Lower leg skin (tissue), 4 donors: ENCODE data around the gene EXPH5. TPM values are rescaled to one million over a fixed set of nuclear protein-coding genes. Genes with fewer than 3 reads are reported as not detected.

Source experiments
- DNase-seq, 2 donors: peaks; one replicate each; pipeline ENCODE4 v3.0.0-alpha.2; 2019; ENCODE audit warnings: low spot score in 2 of 2
- H3K4me3 ChIP-seq: fragments of 200-600 bp; sonication (generic); 2 replicates; pipeline ENCODE4 v1.5.1; 2017; ENCODE audit warnings: mild to moderate bottlenecking, low read depth; ENCODE audit not compliant: poor library complexity, severe bottlenecking
- CTCF ChIP-seq, 3 donors: fragments of 450-650 bp; IDR thresholded peaks; one replicate each; pipeline ENCODE4 v1.5.1; 2016; ENCODE audit warnings: antibody characterized with exemption in 3 of 3, mild to moderate bottlenecking in 3 of 3, moderate library complexity in 2 of 3
- POLR2A ChIP-seq, 2 donors: fragments of 450-650 bp; IDR thresholded peaks; one replicate each; pipeline ENCODE4 v1.6.1; 2016 to 2017; ENCODE audit warnings: antibody characterized with exemption in 2 of 2, mild to moderate bottlenecking in 1 of 2, moderate library complexity in 1 of 2
- WGBS, 2 donors: methylation state at CpG; one replicate each; pipeline ENCODE4 v1.1.5; 2018; 5-methylcytosine and 5-hydroxymethylcytosine counted together
- intact Hi-C: fragments of 100-400 bp; cut with DNase I; formaldehyde crosslinking; loops from one replicate; pipeline ENCODE4 v1.15.0; 2023; ENCODE audit warnings: low total_unique reads
- total RNA-seq, 4 donors: library from RNA; depleted of rRNA; stranded (reverse); fragments of >200 nt; gene quantifications; one replicate each; pipeline ENCODE4 v1.1.0, GENCODE V29; 2016

Gene EXPH5
- total RNA-seq, 4 donors from 2014 or later, result 122 to 160 (median 139) TPM

DNA sequence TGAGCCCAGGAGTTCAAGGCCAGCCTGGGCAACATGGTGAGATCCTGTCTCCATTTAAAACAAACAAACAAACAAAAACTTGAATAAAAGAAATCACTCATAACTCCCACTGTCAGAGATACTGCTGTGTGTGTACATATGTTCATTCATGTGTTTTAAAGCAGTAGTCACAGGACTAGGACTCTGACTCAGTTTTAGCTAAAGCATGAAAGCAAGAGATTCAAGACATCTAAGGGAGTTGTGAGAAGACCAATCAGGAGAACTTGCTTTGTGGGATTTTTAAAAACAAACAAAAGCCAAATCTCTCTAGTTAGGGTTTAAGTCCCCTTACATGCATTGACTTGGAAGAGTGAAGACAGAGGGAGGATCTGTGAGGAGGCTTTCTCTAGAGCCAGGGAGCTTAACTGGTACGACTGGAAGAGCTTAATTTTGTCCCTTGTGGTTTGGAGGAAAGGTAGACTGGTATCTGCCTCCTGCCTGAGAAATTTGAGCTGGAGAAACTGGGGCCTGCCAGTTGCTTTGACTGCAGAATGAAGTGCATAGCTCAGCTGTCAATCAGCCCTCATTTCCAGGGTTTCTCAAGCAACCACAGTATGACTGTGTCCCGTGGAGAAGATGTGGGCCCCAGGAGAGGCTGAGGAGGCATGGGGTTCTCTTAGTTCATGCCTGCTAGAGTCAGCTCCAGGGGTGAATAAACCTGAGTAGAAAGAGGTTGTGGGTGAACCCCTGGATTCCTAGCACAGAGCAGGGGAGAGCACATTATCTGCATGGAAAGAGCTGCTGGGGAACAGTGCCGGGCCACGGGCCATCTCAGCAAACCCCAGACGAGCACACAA, 30.6 kb downstream of the EXPH5 start:
- 50 to 62% methylated on average over 5 of the region's 5 CpGs for WGBS, 2 donors
- TF ChIP-seq CTCF (IDR thresholded peaks at IDR 0.05) (no peak), POLR2A (IDR thresholded peaks at IDR 0.05) (no peak)
- no peak for DNase-seq
- intact Hi-C loops, result no loop called here
- H3K4me3 ChIP-seq, result no peak overlapping the region

- WGBS, 2 donors, result 21 to 36% methylated on average over 3 of the region's 3 CpGs
Observed at GRCh38 chr11:108561535-108561991, 32.0 kb downstream of the EXPH5 start.

DNA sequence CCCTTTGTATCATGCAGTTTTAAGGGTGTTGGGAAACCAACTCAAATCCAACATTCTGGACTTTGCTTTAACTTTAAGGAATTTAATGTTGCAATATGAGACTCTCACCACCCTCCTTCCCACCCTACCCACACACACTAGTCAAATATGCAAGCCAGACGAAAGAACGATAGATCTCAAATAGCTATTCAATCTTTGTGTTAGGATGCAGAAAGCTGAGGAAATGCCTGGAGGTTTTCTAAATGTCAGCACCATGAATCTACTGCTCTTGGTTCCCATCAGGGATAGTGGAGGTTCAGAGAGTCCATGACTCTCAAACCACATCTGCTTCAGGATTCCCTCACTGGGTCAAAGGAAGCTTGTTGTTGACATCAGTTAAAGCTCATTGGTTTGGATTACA, 33.7 kb downstream of the EXPH5 start:
- WGBS, 2 donors, result 54 to 62% methylated on average over 2 of the region's 2 CpGs

More at GRCh38 chr11:108561535-108561991, 32.0 kb downstream of the EXPH5 start:
- no peak for TF ChIP-seq CTCF (IDR thresholded peaks at IDR 0.05)
- TF ChIP-seq POLR2A (IDR thresholded peaks at IDR 0.05), result no peak
- DNase-seq, result no peak
- intact Hi-C loops, result no loop called here
- no peak overlapping the region for H3K4me3 ChIP-seq

GRCh38 chr11:108559340-108559739, 34.2 kb downstream of the EXPH5 start:
- intact Hi-C loops, result no loop called here
- WGBS, 2 donors, result 14 to 23% methylated on average over 2 of the region's 2 CpGs
- TF ChIP-seq CTCF (IDR thresholded peaks at IDR 0.05), result no peak
- no peak for TF ChIP-seq POLR2A (IDR thresholded peaks at IDR 0.05)
- H3K4me3 ChIP-seq, result no peak overlapping the region
- peak in 1 of 2 donors; percentile 17 for DNase-seq

More for the DNA sequence above, 33.7 kb downstream of the EXPH5 start:
- no peak for DNase-seq
- intact Hi-C loops, result no loop called here
- no peak overlapping the region for H3K4me3 ChIP-seq
- TF ChIP-seq POLR2A (IDR thresholded peaks at IDR 0.05), result no peak
- no peak for TF ChIP-seq CTCF (IDR thresholded peaks at IDR 0.05)

DNA sequence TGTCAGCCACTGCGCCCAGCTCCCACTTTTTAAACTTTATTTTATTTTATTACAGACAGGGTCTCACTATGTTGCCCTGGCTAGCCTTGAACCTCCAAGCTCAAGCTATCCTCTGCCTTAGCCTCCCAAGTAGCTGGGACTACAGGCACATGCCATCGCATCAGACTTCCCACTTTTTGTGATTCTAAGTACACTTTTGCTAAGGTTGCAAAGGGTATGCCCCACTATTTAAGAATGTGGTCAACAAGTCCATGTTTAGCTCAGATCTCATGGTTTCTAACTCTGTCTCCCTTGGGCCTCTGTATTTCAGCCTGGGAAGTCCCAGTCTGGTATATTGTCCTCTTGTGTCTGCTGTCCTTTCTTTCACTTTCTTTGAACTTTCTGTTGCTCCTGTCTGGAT, 35.3 kb downstream of the EXPH5 start:
- DNase-seq, result peak in 1 of 2 donors; percentile 15
- intact Hi-C loops, result no loop called here
- H3K4me3 ChIP-seq, result no peak overlapping the region
- 97 to 100% methylated on average over 2 of the region's 2 CpGs for WGBS, 2 donors
- TF ChIP-seq CTCF (IDR thresholded peaks at IDR 0.05), result no peak
- no peak for TF ChIP-seq POLR2A (IDR thresholded peaks at IDR 0.05)
